HepG2 (cell line): ENCODE data around the gene ZNF132. TPM values are rescaled to one million over a fixed set of nuclear protein-coding genes. Genes with fewer than 3 reads are reported as not detected.

Experiments
- ATAC-seq: fragments of 200-7000 bp; cut with Tn5 transposase; 3 replicates; pipeline ENCODE4 v1.9.1; 2020; ENCODE audit warnings: mild to moderate bottlenecking, moderate library complexity
- BruUV-seq: library from RNA; stranded (reverse); fragments of 400-500 nt; replicated peaks from 2 replicates; lab custom pipeline; 2021; lab: Mats Ljungman, UMichigan
- CTCF ChIA-PET: fragments of 300-600 bp; formaldehyde crosslinking; extraction: SDS; loops from one replicate; lab custom pipeline; 2021; ENCODE audit warnings: low total read pairs, inconsistent platforms, low intra/inter-chr PET ratio; lab: Yijun Ruan, JAX
- POLR2A ChIA-PET: fragments of 350-600 bp; sonication (Branson Sonifier 250); formaldehyde crosslinking; loops from one replicate; lab custom pipeline; 2020; ENCODE audit warnings: antibody characterized with exemption, inconsistent platforms; lab: Yijun Ruan, JAX
- DNase-seq: peaks from one replicate; pipeline ENCODE4 v3.0.0-alpha.2; 2015; ENCODE audit warnings: low spot score
- FAIRE-seq: peaks from 3 replicates; lab custom pipeline; 2011; peaks lifted over from hg19 to GRCh38; lab: Jason Lieb, UNC
- H2AFZ ChIP-seq: one replicate; pipeline ENCODE4 v1.6.1; 2011; ENCODE audit warnings: low read length, inconsistent platforms
- H3K27ac ChIP-seq: fragments of 300-600 bp; 3 replicates; pipeline ENCODE4 v1.8.0; 2011; ENCODE audit warnings: mixed run types, mild to moderate bottlenecking, mixed read lengths, low read length, inconsistent platforms; ENCODE audit not compliant: insufficient read depth; ENCODE audit errors: extremely low read length
- H3K27me3 ChIP-seq, 2 experiments: fragments of 200-600 bp in 1 of 2; 2 replicates in 1 of 2; 3 replicates in 1 of 2; pipeline versions ENCODE4 v1.6.0 to v1.8.0; 2011; ENCODE audit warnings: low read length in 2 of 2, mild to moderate bottlenecking in 2 of 2, moderate library complexity in 2 of 2, inconsistent platforms in 1 of 2; ENCODE audit not compliant: insufficient read depth in 2 of 2, control insufficient read depth in 1 of 2
- H3K36me3 ChIP-seq, 2 experiments: fragments of 200-600 bp in 1 of 2; replicated peaks in 1 of 2; 2 replicates in 1 of 2; 3 replicates in 1 of 2; pipeline versions ENCODE4 v1.5.1 to v1.8.0; 2011; ENCODE audit warnings: low read length in 2 of 2, inconsistent platforms in 1 of 2; ENCODE audit not compliant: insufficient read depth in 2 of 2, control insufficient read depth in 1 of 2
- H3K4me1 ChIP-seq: 2 replicates; pipeline ENCODE4 v1.5.1; 2012; ENCODE audit warnings: low read length, inconsistent platforms; ENCODE audit not compliant: insufficient read depth
- H3K4me2 ChIP-seq: 2 replicates; pipeline ENCODE4 v1.6.0; 2011; ENCODE audit warnings: low read depth, low read length, inconsistent platforms
- H3K4me3 ChIP-seq, 3 experiments: fragments of 200-600 bp in 1 of 3; sonication (generic), shearing (Covaris generic) in 1 of 3; replicated peaks in 1 of 3; 2 replicates each; pipeline ENCODE4 v1.5.1; 2011 to 2016; ENCODE audit warnings: low read length in 3 of 3, inconsistent platforms in 2 of 3, low read depth in 2 of 3, mild to moderate bottlenecking in 2 of 3, control low read depth in 1 of 3, mixed read lengths in 1 of 3; ENCODE audit not compliant: insufficient read depth in 1 of 3
- H3K79me2 ChIP-seq: one replicate; pipeline ENCODE4 v1.6.1; 2011; ENCODE audit warnings: low read length, inconsistent platforms; ENCODE audit not compliant: insufficient read depth
- H3K9ac ChIP-seq: 2 replicates; pipeline ENCODE4 v1.6.0; 2011; ENCODE audit warnings: mild to moderate bottlenecking, low read depth, low read length, inconsistent platforms; ENCODE audit not compliant: insufficient read depth
- H3K9me3 ChIP-seq: 2 replicates; pipeline ENCODE4 v1.5.1; 2012; ENCODE audit warnings: mild to moderate bottlenecking, low read length
- H4K20me1 ChIP-seq: 2 replicates; pipeline ENCODE4 v1.6.0; 2011; ENCODE audit warnings: inconsistent platforms, mild to moderate bottlenecking, low read length, moderate library complexity; ENCODE audit not compliant: insufficient read depth
- MLLT10 ChIP-seq: sonication (generic); formaldehyde crosslinking; IDR thresholded peaks from 2 replicates; pipeline ENCODE4 v1.4.0; 2020; ENCODE audit warnings: missing genetic modification reagents
- POLR2G ChIP-seq: fragments of 200-400 bp; formaldehyde crosslinking; IDR thresholded peaks from 2 replicates; pipeline ENCODE4 v1.6.1; 2018; ENCODE audit warnings: mild to moderate bottlenecking, low read depth, low read length, moderate library complexity
- RAD21 ChIP-seq: fragments of 450-650 bp; formaldehyde crosslinking; IDR thresholded peaks from 2 replicates; pipeline ENCODE4 v1.5.0; 2020; ENCODE audit warnings: mild to moderate bottlenecking
- RBM39 ChIP-seq: fragments of 200-400 bp; formaldehyde crosslinking; IDR thresholded peaks from one replicate; pipeline ENCODE4 v1.6.1; 2018; ENCODE audit warnings: antibody characterized with exemption, mild to moderate bottlenecking, low read depth, low read length; ENCODE audit not compliant: poor library complexity, severe bottlenecking
- SP140L ChIP-seq: sonication (generic); formaldehyde crosslinking; IDR thresholded peaks from 2 replicates; pipeline ENCODE4 v1.4.0; 2020; ENCODE audit warnings: missing genetic modification reagents, borderline replicate concordance
- ZBTB21 ChIP-seq: sonication (generic); formaldehyde crosslinking; IDR thresholded peaks from 2 replicates; pipeline ENCODE4 v1.4.0; 2020; ENCODE audit warnings: missing genetic modification reagents
- ZNF24 ChIP-seq: fragments of 450-650 bp; IDR thresholded peaks from 2 replicates; pipeline ENCODE4 v1.6.1; 2017; ENCODE audit warnings: antibody characterized with exemption, mild to moderate bottlenecking
- WGBS: methylation state at CpG from one replicate; pipeline ENCODE4 v1.1.6; 2017; ENCODE audit warnings: low lambda C conversion rate; 5-methylcytosine and 5-hydroxymethylcytosine counted together
- in situ Hi-C: cut with HindIII; loops from 2 replicates; pipeline ENCODE4 v1.10.0; 2017; ENCODE audit warnings: low pct_unique_long_range_greater_than_20kb; ENCODE audit not compliant: extremely low pct_ligation_motif_present
- intact Hi-C: fragments of 100-400 bp; cut with micrococcal nuclease; formaldehyde crosslinking; loops from one replicate; pipeline ENCODE4 v1.10.0; 2022; ENCODE audit not compliant: unreplicated experiment
- polyA plus RNA-seq, 8 experiments: library from polyadenylated mRNA; depleted of rRNA in 3 of 8; stranded (reverse) in 7 of 8; unstranded in 1 of 8; fragments of >200 nt; fragmentation: Illumina TruSeq in 4 of 8; extraction: Trizol in 4 of 8; gene quantifications; 2 replicates each; pipeline versions ENCODE4 v1.2.1 to v1.2.3, GENCODE V29; 2011 to 2016; ENCODE audit warnings: low read depth in 4 of 8, missing spikeins in 1 of 8, mixed read lengths in 1 of 8; ENCODE audit not compliant: insufficient read depth in 1 of 8
- total RNA-seq, 5 experiments: library from RNA; depleted of rRNA; stranded (reverse); fragments of >200 nt; fragmentation: Illumina TruSeq; extraction: Trizol; gene quantifications; 2 replicates each; pipeline ENCODE4 v1.2.3, GENCODE V29; 2016; ENCODE audit warnings: low read depth in 1 of 5
- TF ChIP-seq, protein P1 (sequence below): IDR thresholded peaks from 2 replicates; pipeline ENCODE4 v1.6.1; 2016
- TF ChIP-seq, protein P2 (sequence below): sonication (generic); formaldehyde crosslinking; IDR thresholded peaks from 2 replicates; pipeline ENCODE4 v1.5.1; 2020; ENCODE audit warnings: mild to moderate bottlenecking, missing genetic modification reagents
- TF ChIP-seq, protein P3 (sequence below): sonication (generic); formaldehyde crosslinking; IDR thresholded peaks from 2 replicates; pipeline ENCODE4 v1.4.0; 2020; ENCODE audit warnings: missing genetic modification reagents
- TF ChIP-seq, protein P4 (sequence below): sonication (generic); formaldehyde crosslinking; IDR thresholded peaks from 2 replicates; pipeline ENCODE4 v1.8.1; 2023; ENCODE audit warnings: mild to moderate bottlenecking, missing genetic modification reagents

ZNF132 gene
- total and polyA plus RNA-seq, 2 of the 13 experiments (the other 11 are each of a cell fraction or from before 2014, with no cell fraction given) = not detected

DNA sequence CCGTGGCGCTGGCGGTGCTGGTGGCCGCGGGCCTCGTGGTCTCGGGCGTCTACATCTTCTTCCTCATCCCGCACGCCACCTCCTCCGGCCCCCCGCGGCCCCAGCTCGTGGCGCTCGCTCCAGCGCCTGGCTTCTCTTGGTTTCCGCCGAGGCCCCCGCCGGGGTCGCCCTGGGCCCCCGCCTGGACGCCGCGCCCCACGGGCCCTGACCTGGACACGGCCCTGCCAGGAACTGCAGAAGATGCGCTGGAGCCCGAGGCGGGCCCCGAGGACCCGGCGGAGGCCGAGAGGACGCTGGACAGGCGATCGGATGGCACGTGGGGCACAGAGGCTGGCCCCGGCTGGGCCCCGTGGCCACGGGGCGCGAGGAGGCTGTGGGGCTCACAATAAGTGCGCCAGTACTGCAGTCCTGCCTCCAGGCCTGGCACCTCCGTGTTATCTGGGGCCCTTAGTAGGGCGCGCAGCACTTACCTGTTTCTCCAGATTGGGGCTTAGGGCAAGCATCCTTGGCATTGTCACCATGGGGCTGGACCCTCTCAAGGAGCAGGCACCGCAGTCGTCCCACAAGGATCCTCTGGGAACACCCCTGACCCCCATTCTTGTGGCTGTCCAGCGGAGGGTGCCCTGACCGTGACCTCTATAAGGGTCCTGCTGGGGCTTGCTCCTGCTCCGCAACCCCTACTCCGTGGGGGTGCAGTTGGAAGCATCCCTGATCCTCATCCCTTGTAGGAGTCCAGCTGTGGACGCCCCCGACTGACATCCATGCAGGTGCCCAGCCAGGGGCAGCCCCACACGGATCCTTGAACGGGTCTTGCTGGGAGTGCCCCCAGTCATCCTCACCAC lies 43.0 kb downstream of the ZNF132 start:
- intact Hi-C loops = no loop called here
- H3K9ac ChIP-seq = no peak overlapping the region

More for the DNA sequence above, 43.0 kb downstream of the ZNF132 start:
- in situ Hi-C loops = no loop called here
- CTCF ChIA-PET = no interaction called here
- BruUV-seq = no TSS peak
- ATAC-seq = peak; percentile 0
- peaks cover 1% of the 10 kb centered on the region for H3K79me2 ChIP-seq
- peaks cover 19% of the 10 kb centered on the region; the same call in 1 of the 2 replicates for H4K20me1 ChIP-seq
- no peak overlapping the region for H3K27ac ChIP-seq
- no peak for FAIRE-seq
- H3K4me2 ChIP-seq = no peak overlapping the region
- TF ChIP-seq RBM39 (no peak), ZBTB21 (CRISPR knock-in tag) (no peak), ZNF24 (no peak), SP140L (no peak), POLR2G (no peak), MLLT10 (no peak), RAD21 (CRISPR knock-in tag) (no peak)
- TF ChIP-seq, protein P1, sequence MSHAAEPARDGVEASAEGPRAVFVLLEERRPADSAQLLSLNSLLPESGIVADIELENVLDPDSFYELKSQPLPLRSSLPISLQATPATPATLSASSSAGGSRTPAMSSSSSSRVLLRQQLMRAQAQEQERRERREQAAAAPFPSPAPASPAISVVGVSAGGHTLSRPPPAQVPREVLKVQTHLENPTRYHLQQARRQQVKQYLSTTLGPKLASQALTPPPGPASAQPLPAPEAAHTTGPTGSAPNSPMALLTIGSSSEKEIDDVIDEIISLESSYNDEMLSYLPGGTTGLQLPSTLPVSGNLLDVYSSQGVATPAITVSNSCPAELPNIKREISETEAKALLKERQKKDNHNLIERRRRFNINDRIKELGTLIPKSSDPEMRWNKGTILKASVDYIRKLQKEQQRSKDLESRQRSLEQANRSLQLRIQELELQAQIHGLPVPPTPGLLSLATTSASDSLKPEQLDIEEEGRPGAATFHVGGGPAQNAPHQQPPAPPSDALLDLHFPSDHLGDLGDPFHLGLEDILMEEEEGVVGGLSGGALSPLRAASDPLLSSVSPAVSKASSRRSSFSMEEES (CRISPR knock-in tag) = no peak
- TF ChIP-seq, protein P2, sequence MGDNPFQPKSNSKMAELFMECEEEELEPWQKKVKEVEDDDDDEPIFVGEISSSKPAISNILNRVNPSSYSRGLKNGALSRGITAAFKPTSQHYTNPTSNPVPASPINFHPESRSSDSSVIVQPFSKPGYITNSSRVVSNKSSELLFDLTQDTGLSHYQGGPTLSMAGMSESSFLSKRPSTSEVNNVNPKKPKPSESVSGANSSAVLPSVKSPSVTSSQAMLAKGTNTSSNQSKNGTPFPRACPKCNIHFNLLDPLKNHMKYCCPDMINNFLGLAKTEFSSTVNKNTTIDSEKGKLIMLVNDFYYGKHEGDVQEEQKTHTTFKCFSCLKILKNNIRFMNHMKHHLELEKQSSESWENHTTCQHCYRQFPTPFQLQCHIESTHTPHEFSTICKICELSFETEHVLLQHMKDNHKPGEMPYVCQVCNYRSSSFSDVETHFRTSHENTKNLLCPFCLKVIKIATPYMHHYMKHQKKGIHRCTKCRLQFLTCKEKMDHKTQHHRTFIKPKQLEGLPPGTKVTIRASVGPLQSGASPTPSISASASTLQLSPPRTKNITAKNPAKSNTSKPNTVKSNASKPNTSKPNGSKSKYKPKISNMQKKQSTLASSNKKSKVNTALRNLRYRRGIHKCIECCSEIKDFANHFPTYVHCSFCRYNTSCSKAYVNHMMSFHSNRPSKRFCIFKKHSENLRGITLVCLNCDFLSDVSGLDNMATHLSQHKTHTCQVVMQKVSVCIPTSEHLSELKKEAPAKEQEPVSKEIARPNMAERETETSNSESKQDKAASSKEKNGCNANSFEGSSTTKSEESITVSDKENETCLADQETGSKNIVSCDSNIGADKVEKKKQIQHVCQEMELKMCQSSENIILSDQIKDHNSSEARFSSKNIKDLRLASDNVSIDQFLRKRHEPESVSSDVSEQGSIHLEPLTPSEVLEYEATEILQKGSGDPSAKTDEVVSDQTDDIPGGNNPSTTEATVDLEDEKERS (CRISPR knock-in tag) = no peak
- TF ChIP-seq, protein P3, sequence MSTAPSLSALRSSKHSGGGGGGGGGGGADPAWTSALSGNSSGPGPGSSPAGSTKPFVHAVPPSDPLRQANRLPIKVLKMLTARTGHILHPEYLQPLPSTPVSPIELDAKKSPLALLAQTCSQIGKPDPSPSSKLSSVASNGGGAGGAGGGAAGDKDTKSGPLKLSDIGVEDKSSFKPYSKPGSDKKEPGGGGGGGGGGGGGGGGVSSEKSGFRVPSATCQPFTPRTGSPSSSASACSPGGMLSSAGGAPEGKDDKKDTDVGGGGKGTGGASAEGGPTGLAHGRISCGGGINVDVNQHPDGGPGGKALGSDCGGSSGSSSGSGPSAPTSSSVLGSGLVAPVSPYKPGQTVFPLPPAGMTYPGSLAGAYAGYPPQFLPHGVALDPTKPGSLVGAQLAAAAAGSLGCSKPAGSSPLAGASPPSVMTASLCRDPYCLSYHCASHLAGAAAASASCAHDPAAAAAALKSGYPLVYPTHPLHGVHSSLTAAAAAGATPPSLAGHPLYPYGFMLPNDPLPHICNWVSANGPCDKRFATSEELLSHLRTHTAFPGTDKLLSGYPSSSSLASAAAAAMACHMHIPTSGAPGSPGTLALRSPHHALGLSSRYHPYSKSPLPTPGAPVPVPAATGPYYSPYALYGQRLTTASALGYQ (CRISPR knock-in tag) = no peak
- TF ChIP-seq, protein P4, sequence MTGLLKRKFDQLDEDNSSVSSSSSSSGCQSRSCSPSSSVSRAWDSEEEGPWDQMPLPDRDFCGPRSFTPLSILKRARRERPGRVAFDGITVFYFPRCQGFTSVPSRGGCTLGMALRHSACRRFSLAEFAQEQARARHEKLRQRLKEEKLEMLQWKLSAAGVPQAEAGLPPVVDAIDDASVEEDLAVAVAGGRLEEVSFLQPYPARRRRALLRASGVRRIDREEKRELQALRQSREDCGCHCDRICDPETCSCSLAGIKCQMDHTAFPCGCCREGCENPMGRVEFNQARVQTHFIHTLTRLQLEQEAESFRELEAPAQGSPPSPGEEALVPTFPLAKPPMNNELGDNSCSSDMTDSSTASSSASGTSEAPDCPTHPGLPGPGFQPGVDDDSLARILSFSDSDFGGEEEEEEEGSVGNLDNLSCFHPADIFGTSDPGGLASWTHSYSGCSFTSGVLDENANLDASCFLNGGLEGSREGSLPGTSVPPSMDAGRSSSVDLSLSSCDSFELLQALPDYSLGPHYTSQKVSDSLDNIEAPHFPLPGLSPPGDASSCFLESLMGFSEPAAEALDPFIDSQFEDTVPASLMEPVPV = no peak
- H3K4me1 ChIP-seq = peaks cover 20% of the 10 kb centered on the region
- H3K27me3 ChIP-seq = no peaks in the 10 kb centered on the region
- H2AFZ ChIP-seq = no peak overlapping the region
- peaks cover 12 to 33% of the 10 kb centered on the region in 2 experiments for H3K36me3 ChIP-seq
- POLR2A ChIA-PET = interaction anchor here (1.3 kb wide), 1 partner anchor 12 kb away, joined by 3 read pairs; the partner anchor contains the start of gene ZNF584
- H3K4me3 ChIP-seq = no peak overlapping the region
- 95% methylated on average over 27 of the region's 58 CpGs for WGBS
- no peaks in the 10 kb centered on the region for H3K9me3 ChIP-seq
- no peak for DNase-seq
